GM19324 (cell line): ENCODE measurements around the gene C16orf46.
"Not testable (repeated sequence)": the region's sequence is repeated elsewhere in the genome, so short reads cannot be mapped to it uniquely, and the experiment has no call there.

Experiments
- ATAC-seq: cut with Tn5 transposase; IDR thresholded peaks from one replicate; pipeline ENCODE4 v1.9.1; 2021; ENCODE audit warnings: mild to moderate bottlenecking, moderate library complexity; ENCODE audit not compliant: unreplicated experiment, low FRiP score

Gene C16orf46, protein sequence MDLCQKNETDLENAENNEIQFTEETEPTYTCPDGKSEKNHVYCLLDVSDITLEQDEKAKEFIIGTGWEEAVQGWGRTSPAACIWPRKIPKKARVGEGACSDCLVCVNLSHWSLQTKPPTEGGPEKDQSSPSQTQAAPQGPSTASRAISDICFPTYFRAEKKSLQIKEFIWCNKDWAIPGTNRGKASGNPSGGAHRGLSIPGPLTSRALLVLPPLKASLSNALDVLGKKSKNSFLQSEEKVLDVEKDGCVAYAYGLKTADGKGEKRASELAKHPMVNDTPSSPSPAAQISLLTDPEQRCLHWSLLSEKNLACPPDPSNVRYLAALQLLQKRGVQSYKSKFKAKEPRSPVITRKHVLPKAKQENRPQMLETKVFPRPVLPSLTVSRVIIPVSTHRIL

GRCh38 chr16:81077076-81077940 is at the start of gene C16orf46:
C16orf46 (minus strand) TSS chr16:81077238; CDS start chr16:81063955, 13,283 bp downstream.
- ATAC-seq, result peak; percentile 96

DNA sequence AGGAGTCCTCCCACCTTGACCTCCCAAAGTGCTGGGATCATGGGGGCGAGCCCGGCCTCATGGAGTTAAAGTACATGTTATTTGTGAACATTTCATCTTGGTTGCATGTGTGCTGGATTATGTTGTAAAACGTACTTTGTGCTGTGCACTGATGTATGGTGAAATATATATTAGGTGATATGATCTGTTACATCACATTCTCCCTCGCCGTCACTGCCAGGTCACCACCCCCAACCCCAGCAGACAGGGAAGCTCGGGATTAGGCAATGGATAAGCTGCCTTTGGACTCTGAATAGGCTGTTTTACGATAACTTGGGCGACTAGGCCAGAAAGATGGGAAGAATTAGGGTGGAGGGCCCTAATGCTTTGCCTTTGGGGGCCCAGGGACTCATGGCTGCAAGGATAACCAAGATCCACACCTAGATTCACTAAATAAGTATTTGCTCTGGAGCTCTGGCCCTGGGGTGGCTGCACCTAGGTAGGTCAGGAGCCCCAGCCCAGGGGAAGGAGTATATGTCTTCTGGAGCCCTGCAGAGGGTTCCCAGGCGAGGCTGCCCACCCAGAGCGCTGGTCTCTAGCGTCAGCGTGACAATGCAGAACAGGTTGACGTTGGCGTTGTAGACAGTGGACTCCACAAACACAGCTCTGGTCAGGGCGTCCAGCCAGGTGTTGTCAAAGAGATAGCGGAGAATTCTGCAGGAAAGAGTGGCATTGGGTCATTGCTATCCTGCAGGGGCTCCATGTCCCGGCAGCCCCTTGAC is 46.2 kb upstream of the C16orf46 start:
- no peak for ATAC-seq

- no peak for ATAC-seq
These were observed 44.5 kb upstream of the C16orf46 start for GRCh38 chr16:81121474-81121990.

DNA sequence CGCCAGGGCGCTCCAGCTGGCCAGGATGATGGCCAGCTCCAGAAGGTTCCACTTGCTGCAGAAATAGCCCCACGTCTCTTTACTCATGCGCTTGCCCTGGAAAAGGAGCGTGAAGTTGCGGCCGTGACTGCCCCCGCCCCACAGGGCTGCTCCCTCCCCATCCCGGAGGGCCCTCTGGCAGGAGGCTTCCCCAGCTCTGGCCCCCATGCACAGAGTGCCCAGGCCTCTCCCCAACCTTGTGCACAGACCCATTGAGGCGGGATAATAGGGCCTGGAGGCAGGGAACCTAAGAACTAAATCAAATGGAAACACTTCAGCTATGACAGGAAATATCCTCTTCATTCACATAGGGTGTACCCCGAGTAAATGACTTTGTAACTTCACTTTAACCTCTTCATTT is 40.4 kb upstream of the C16orf46 start:
- ATAC-seq, result no peak

DNA sequence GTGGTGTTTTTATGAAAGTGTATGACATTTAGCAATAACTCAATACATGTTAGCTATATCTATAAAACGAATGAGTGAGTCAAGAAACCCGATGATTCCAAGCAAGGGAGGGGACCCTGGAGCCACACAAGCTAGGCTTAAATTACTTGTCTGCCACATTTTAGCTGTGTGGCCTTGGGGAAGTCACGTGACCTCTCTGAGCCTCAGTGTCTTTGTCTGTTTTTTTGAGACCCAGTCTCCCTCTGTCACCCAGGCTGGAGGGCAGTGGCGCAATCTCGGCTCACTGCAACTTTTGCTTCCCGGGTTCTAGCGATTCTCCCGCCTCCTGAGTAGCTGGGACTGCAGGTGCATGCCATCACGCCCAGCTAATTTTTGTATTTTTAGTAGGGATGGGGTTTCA is 39.2 kb upstream of the C16orf46 start:
- no peak for ATAC-seq

- ATAC-seq, result no peak
These were observed 35.4 kb upstream of the C16orf46 start for GRCh38 chr16:81112453-81112852.

GRCh38 chr16:81109274-81109673 is 32.2 kb upstream of the C16orf46 start:
- not testable (repeated sequence) for ATAC-seq

DNA sequence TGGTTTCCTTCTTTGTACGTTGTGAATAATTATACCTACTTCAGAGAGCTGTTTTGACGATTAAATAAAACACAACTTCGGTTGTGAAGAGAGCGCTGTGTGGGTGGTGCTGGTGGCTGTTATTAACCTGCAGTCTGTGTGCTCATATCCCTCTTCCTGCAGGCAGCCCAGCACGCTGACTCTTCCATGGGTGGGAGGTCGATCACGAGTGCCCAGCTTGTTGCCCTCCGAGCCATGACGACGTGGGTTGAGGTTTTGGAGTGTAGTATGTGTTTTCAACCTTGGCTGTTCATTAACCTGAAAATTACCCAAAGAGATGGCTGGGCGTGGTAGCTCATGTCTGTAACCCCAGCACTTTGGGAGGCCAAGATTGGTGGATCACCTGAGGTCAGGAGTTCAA is 30.5 kb upstream of the C16orf46 start:
- ATAC-seq, result no peak

DNA sequence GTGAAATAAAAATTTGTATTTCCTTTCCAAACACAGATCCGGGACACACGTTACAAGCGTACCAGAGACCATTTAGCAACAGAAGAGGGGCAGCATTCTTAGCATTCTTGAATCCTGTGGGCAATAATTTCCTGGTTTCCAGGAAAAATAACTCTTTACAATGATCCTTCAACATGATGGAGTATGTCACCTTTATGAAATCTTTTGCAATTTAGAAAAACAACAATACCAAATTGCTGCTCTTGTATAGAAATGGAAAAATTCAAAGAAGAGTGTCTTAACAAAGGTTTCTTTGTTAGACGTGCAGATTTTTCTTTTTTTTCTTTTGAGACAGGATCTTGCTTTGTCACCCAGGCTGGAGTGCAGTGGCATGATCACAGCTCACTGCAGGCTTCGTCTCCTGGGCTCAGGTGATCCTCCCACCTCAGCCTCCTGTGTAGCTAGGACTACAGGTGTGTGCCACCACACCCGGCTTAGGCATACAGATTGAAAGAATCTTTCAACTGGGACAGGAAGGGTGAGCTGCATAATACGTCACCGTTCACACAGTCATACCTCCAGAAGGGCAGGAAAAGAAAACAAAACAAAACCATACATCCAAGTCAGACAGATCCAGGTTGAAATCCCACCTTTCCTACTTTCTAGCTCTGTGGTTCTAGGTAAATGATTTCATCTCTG is 29.9 kb upstream of the C16orf46 start:
- no peak for ATAC-seq

DNA sequence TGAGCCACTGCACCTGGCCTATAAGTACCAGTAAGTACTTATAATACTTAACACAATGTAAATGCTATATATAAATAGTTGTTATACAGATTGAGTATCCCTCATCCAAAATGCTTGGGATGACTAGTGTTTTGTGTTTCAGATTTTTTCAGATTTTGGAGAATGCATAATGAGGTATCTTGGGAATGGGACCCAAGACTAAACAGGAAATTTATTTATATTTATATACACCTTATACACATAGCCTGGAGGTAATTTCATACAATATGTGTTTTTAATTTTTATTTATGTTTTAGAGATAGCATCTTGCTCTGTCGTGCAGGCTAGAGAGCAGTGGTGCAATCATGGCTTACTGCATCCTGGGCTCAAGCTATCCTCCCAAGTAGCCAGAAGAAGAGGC is 28.9 kb upstream of the C16orf46 start:
- no peak for ATAC-seq

- ATAC-seq, result no peak
These were observed 24.7 kb upstream of the C16orf46 start for GRCh38 chr16:81101702-81102101.

DNA sequence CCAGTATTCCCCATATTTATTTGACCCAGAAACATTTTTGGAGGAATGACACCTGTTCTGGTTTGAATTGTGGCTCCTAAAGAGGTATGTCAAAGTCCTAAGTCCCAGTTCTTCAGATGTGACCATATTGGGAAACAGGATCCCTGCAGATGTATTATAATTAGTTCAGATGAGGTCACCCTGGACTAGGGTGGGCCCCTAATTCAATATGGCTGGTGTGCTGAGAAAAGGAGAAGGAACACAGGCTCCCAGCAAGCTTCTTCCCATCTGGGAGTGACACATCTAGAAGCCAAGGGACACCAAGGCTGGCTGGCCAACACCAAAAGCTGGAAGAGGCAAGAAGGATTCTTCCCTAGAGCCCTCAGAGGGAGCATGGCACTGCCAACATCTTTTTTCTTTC is 22.9 kb upstream of the C16orf46 start:
- no peak for ATAC-seq

GRCh38 chr16:81097230-81097629 is 20.2 kb upstream of the C16orf46 start:
- ATAC-seq, result no peak

- no peak for ATAC-seq
These were observed 19.7 kb upstream of the C16orf46 start for GRCh38 chr16:81096715-81097208.

DNA sequence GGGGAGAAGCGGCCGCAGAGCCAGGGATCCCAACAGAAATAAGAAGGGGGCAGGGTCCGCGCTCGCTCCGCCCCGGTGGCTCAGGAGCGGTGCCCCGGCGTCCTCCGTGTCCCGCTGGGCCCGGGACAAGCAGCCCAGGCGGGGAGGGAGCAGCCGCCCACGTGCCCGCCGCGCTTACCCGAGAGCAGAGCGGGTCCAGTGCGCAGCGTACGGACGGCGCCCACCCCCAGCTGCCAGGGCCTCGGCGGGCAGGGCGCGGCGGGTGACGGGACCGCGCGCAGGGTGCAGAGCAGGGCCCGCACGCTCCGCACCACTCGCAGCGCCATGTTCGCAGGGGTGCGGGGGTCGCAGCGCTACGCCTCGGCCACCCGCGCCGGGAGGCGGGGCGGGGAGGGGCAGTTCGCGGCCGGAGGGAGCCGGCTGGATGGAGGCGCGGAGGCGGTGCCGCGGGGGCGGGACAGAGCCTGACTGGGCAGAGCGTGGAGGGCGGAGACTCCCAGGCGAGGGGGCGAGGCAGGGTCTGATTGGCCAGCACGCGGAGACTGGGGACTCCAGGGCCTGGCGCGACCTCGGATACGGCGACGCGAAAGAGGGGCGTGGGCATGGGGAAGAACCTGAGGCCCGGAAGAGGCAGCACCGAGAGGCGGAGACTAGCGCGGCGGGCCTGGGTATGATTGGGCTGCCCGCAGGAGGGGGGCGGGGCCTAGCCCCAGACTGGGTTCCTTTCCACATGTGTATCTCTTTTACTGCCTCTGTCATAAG is 19.1 kb upstream of the C16orf46 start, which contains the start of gene GCSH:
Gene GCSH, minus strand, starts transcription at position 443 of the 762 bp plus-strand sequence. Its CDS starts 117 bp downstream, at position 326.
- peak; percentile 99 for ATAC-seq

DNA sequence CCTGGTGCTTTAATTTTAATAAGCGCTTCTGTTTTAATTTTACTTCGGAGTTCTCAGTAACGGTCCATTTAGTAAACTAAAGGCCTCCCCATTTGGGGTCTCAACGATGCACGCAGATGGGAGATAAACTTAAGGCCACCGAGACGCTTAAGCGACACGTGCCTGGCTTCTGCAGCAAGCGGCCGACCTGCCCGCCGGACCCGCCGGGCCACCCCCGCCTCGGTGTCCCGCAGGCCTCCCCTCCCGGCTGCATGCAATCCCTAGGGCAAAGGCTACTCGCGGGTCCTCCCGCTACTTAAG is 18.6 kb upstream of the C16orf46 start:
- no peak for ATAC-seq

DNA sequence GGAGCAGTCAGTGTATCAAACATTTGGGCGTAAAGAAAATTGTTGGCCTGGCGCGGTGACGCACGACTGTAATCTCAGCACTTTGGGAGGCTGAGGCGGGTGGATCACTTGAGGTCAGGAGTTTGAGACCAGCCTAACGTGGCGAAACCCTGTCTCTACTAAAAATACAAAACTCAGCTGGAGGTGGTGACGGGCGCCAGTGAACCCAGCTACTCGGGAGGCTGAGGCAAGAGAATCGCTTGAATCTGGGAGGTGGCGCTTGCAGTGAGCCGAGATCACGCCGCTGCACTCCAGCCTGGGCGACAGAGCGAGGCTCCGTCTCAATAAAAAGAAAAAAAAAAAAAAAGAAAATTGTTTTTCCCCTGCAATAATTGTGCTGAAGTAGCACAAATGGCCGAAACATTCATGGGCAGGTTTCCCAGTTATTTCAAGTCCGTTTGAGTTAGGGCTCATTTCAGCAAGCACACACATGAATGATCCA is 17.8 kb upstream of the C16orf46 start:
- no peak for ATAC-seq

DNA sequence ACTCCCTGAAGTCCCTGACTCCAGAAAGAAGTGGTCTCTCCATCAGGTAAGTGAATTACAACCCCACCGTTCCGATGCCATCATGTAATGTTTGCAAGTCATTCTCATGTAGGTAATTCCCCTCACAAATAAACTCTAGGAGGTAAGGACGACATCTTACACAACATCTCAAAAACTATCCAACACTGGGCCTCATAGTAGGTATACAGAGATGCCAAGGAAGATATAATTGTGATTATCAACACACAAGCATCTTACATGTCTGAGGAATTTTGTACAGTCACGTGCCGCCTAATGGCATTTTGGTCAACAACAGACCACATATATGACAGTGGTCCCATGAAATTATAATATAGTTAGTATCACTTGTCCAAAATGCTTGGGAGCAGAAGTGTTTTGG is 11.8 kb upstream of the C16orf46 start:
- no peak for ATAC-seq

DNA sequence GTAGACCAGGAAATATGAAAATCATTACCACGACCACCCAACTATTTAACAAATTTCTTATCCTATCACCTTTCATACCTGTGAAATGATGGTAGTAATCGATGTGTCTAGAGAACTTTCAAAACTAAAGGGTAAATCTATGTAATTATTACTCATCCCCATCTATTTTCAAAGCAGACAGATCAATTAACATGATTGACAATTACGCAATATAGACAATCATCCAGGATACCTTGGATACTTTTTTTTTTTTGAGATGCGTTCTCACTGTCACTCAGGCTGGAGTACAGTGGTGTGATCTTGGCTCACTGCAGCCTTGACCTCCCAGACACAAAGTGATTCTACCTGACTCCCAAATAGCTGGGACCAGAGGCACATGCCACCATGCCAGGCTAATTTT is 4.0 kb upstream of the C16orf46 start:
- no peak for ATAC-seq
